ENCODE measurements around the gene MYL3.

Gene MYL3

GRCh38 chr3:46850468-46850779 is 12.8 kb downstream of the MYL3 start:
- peaks cover 10% of the 10 kb centered on the region for H3K4me1 Mint-ChIP-seq (ENCODE audit: low read depth)
- H3K36me3 Mint-ChIP-seq (ENCODE audit: low read depth): no peaks in the 10 kb centered on the region
- no peak overlapping the region for H3K27ac Mint-ChIP-seq
- intact Hi-C loops (cut with micrococcal nuclease): no loop called here
- H3K27me3 Mint-ChIP-seq: peaks cover 26% of the 10 kb centered on the region
- no peaks in the 10 kb centered on the region for H3K9me3 Mint-ChIP-seq
- H3K4me3 Mint-ChIP-seq: no peak overlapping the region

DNA sequence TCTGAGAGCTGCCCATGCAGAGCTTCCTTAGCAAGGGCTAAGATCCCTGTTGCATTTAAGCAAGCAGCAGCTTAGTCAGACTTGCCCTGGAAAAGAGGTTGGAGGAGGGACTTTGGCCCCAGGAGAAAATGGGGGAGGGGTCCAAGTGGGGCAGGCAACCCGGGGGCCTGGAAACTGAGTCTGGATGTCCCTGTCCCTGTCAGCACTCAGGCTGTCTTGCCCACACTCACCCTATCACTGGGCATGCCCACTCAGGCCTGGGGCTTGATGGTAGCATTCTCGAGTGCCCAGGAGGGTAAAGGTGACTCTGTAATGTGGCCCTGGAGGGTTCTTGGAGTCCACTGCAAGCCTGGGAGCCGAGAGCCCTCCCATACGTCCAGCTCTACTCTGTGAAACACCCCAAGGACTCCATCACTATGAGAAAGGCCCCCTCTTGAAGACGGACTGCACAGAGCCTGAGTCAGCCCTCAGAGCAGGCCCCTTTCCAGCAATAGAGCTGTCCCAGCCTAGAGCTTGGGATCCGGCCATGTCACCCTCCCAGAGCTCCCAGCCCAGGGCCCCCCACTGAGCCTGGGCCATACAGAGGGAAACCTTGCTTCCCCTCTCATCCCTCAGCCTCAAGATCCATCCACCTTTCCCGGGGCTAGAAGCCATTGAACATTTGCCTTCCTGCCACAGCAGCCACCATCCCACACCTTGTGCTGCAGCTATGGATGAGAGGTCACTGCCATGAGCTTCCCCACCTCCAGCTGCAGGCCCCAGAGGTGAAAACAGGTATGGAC is 13.4 kb downstream of the MYL3 start:
- H3K27me3 Mint-ChIP-seq: peaks cover 32% of the 10 kb centered on the region
- intact Hi-C loops (cut with micrococcal nuclease): no loop called here
- no peaks in the 10 kb centered on the region for H3K9me3 Mint-ChIP-seq
- H3K27ac Mint-ChIP-seq: no peak overlapping the region
- peaks cover 16% of the 10 kb centered on the region for H3K4me1 Mint-ChIP-seq (ENCODE audit: low read depth)
- no peaks in the 10 kb centered on the region for H3K36me3 Mint-ChIP-seq (ENCODE audit: low read depth)
- no peak overlapping the region for H3K4me3 Mint-ChIP-seq

DNA sequence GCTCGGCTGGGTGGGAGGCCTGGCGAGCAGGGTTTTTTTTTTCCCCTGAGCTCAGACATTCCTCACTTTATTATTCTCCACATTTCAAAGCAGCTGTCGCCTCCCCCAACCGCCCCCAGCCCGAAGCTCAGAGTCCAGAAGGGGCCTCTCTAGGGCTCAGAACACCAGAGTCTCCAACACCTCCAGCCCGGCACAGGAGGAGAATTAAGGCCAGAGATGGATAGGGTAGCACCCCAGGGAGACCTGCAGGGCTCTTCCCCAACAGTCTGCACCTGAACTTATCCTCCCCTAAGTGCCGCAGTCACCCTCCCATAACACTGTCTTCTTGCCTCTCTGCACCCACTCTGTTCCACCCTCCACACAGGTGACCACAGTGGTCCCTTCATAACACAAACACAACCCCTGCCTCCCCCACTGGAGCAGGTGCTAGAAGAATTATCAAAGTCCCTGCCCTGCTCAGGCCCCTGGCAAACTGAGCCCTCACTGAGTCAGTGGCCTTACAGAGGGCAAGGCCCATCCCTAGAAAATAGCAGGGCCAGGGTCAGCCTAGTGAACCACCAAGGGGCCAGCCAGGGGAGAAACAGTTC is 14.1 kb downstream of the MYL3 start:
- Mint-ChIP-seq H3K27ac (no peak overlapping the region), H3K4me1 (ENCODE audit: low read depth) (peaks cover 16% of the 10 kb centered on the region), H3K9me3 (no peaks in the 10 kb centered on the region), H3K36me3 (ENCODE audit: low read depth) (no peaks in the 10 kb centered on the region), H3K27me3 (peaks cover 35% of the 10 kb centered on the region), H3K4me3 (no peak overlapping the region)
- intact Hi-C loops (cut with micrococcal nuclease): no loop called here

DNA sequence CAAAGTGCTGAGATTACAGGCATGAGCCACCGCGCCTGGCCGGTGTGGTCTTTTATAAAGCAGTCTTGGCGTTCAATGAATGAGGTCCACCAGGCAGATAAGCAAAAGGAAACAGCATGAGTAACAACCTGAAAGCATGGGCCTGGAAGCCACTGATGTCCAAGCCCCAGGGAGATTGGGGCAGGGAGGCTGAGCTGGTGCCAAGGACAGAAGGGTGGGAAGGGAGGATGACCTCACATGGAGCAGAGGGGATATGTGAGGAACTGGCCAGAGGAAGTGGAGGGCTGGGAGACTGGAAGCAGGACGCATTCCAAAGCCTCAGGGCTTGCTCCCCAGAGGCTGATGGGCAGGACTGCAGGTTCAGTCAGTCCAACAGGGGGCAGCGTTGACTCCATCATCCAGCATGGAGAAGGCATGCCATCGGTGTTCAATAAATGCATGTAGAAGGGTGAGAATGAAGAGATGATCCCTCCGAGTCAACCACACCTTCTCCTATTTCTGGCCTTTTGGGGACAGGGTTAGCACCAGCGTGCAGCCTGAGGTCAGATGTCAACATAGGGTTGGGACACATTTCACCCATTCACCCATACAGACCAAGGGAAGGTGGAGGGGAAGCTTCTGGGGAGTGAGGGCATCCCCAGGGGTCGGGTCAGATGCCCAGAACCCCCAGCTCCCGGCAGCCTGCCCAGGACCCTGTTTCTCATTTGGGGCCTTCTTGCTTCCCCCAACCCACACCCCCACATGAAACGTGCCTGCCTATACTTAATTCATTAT is 14.8 kb downstream of the MYL3 start:
- no peaks in the 10 kb centered on the region for H3K9me3 Mint-ChIP-seq
- no peak overlapping the region for H3K27ac Mint-ChIP-seq
- no peaks in the 10 kb centered on the region for H3K36me3 Mint-ChIP-seq (ENCODE audit: low read depth)
- H3K27me3 Mint-ChIP-seq: peaks cover 39% of the 10 kb centered on the region
- no peak overlapping the region for H3K4me3 Mint-ChIP-seq
- H3K4me1 Mint-ChIP-seq (ENCODE audit: low read depth): peaks cover 16% of the 10 kb centered on the region
- intact Hi-C loops (cut with micrococcal nuclease): no loop called here

DNA sequence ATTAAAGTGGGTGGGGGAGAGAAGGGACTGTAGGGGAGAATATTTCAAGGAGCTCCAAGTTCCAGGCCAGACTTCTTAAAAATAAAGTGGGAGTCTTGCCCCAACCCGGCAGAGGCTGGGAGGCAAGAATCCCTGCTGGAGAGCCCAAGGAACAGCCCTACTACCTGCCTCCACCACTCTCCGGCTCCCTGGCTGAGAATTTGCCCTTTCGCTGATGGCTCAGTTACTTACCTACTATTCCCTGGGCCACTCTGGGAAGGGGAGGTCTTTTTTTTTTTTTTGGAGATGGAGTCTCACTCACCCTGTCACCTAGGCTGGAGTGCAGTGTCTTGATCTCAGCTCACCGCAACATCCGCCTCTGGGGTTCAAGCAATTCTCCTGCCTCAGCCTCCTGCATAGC is 15.5 kb downstream of the MYL3 start:
- Mint-ChIP-seq H3K27me3 (peaks cover 41% of the 10 kb centered on the region), H3K36me3 (ENCODE audit: low read depth) (no peaks in the 10 kb centered on the region), H3K4me3 (no peak overlapping the region), H3K27ac (no peak overlapping the region), H3K4me1 (ENCODE audit: low read depth) (peaks cover 16% of the 10 kb centered on the region), H3K9me3 (no peaks in the 10 kb centered on the region)
- intact Hi-C loops (cut with micrococcal nuclease): no loop called here

DNA sequence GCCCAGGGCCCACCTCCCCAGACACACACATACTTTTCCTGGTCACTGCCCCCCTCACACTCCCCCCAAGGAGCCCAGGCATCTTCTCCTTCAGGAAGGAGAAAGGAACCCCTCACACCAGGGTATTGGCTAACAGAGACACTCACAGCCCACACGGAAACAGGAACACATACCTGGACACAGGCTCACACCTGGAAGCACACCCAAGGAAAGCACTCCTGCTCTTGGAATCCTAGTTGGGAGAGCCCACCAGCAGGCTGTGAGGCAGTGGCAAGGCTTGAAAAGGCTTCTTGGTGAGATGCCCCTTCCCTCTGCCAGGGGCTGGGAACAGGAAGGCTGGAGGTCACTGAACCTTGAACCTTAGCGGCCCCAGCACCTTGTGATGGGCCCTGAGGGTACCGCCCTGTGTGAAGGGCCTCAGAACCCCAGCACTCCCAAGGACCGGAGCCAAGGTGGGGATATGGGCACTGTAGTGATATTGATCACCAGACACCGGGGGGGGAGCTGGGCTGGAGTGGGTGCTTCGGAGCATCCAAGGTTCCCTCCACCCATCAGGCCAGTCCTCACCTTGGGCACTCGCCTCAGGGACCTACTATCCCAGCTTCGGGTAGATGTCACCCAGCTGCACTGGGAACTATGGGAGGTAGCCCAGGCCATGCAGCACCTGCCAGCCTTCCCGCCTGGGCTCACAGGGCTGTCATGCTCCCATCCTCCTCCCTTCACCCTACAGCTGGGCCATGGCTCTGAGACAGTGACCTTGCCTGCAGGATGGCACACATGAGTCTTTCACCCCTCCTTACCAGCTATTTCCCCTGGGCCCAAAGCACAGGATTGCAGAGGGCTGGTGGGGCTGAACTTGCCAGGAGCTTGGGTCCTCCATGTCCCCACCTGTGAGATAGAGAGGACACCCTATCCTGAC is 16.4 kb downstream of the MYL3 start:
- Mint-ChIP-seq H3K27me3 (peaks cover 42% of the 10 kb centered on the region), H3K9me3 (peaks cover 2% of the 10 kb centered on the region), H3K4me1 (ENCODE audit: low read depth) (peaks cover 16% of the 10 kb centered on the region), H3K27ac (no peak overlapping the region), H3K36me3 (ENCODE audit: low read depth) (no peaks in the 10 kb centered on the region), H3K4me3 (no peak overlapping the region)
- intact Hi-C loops (cut with micrococcal nuclease): no loop called here

GRCh38 chr3:46845860-46846623 is 17.2 kb downstream of the MYL3 start:
- H3K27ac Mint-ChIP-seq: peak overlapping the region; percentile 66

DNA sequence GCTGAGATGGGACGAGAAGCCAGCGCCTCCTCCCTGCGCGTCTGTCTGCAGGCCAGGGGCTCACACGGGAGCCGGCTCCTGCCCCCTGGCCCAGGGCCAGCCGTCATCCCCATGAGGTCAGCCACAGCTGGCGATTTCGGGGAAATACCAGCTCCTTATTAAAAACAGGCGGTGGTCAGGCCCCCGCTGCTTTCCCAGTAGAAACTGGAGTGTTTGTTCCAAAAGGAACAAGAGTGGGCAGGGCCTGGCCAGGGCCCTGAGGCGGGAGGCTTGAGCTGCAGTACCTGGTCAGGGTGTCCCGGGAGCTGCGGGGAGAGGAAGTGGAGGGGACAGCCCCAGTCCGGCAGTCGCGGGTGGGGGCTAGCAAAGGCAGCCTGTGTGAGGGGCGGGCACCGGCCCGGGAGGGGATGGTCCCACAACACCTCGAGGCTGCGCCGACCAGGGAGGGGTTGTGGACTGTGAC is 17.8 kb downstream of the MYL3 start:
- H3K27ac Mint-ChIP-seq: peak overlapping the region; percentile 66
- H3K9me3 Mint-ChIP-seq: peaks cover 17% of the 10 kb centered on the region
- peaks cover 16% of the 10 kb centered on the region for H3K4me1 Mint-ChIP-seq (ENCODE audit: low read depth)
- intact Hi-C loops (cut with micrococcal nuclease): no loop called here
- H3K27me3 Mint-ChIP-seq: peaks cover 46% of the 10 kb centered on the region
- H3K36me3 Mint-ChIP-seq (ENCODE audit: low read depth): no peaks in the 10 kb centered on the region
- peak overlapping the region; percentile 77 for H3K4me3 Mint-ChIP-seq

More at GRCh38 chr3:46845860-46846623, 17.2 kb downstream of the MYL3 start:
- H3K4me1 Mint-ChIP-seq (ENCODE audit: low read depth): peaks cover 16% of the 10 kb centered on the region
- peaks cover 10% of the 10 kb centered on the region for H3K9me3 Mint-ChIP-seq
- H3K27me3 Mint-ChIP-seq: peaks cover 46% of the 10 kb centered on the region
- H3K4me3 Mint-ChIP-seq: peak overlapping the region; percentile 77
- no peaks in the 10 kb centered on the region for H3K36me3 Mint-ChIP-seq (ENCODE audit: low read depth)
- intact Hi-C loops (cut with micrococcal nuclease): no loop called here

GRCh38 chr3:46844881-46845312 is 18.3 kb downstream of the MYL3 start:
- peaks cover 22% of the 10 kb centered on the region for H3K9me3 Mint-ChIP-seq
- peaks cover 46% of the 10 kb centered on the region for H3K27me3 Mint-ChIP-seq
- peaks cover 16% of the 10 kb centered on the region for H3K4me1 Mint-ChIP-seq (ENCODE audit: low read depth)
- H3K27ac Mint-ChIP-seq: no peak overlapping the region
- H3K36me3 Mint-ChIP-seq (ENCODE audit: low read depth): no peaks in the 10 kb centered on the region
- intact Hi-C loops (cut with micrococcal nuclease): no loop called here
- H3K4me3 Mint-ChIP-seq: peak overlapping the region; percentile 77

- Mint-ChIP-seq H3K9me3 (peaks cover 25% of the 10 kb centered on the region), H3K36me3 (ENCODE audit: low read depth) (no peaks in the 10 kb centered on the region), H3K4me1 (ENCODE audit: low read depth) (peaks cover 16% of the 10 kb centered on the region), H3K27me3 (peaks cover 46% of the 10 kb centered on the region), H3K27ac (no peak overlapping the region), H3K4me3 (no peak overlapping the region)
- intact Hi-C loops (cut with micrococcal nuclease): no loop called here
These were observed 18.8 kb downstream of the MYL3 start for GRCh38 chr3:46844397-46844796.

- Mint-ChIP-seq H3K27ac (no peak overlapping the region), H3K9me3 (peaks cover 34% of the 10 kb centered on the region), H3K27me3 (peaks cover 46% of the 10 kb centered on the region), H3K36me3 (ENCODE audit: low read depth) (no peaks in the 10 kb centered on the region), H3K4me3 (no peak overlapping the region), H3K4me1 (ENCODE audit: low read depth) (peaks cover 16% of the 10 kb centered on the region)
- intact Hi-C loops (cut with micrococcal nuclease): no loop called here
These were observed 19.7 kb downstream of the MYL3 start for GRCh38 chr3:46843508-46843907.

DNA sequence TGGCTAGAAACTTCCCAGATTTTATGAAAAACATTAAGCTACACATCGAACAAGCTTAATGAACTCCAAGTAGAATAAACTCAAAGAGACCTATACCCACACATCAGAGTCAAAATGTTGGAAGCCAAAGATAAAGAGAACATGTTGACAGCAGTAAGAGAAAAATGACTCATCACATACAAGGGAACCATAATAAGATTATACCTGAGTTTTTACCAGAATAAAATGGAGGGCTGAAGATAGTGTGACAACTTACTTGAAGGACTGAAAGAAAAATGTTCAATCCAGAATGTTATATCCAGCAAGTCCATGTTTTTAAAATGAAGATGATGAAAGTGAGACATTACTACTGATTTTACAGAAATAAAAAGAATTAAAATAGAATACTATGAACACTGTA is 22.8 kb downstream of the MYL3 start:
- Mint-ChIP-seq H3K27me3 (peaks cover 26% of the 10 kb centered on the region), H3K4me3 (no peak overlapping the region), H3K36me3 (ENCODE audit: low read depth) (no peaks in the 10 kb centered on the region), H3K9me3 (peaks cover 47% of the 10 kb centered on the region), H3K27ac (no peak overlapping the region), H3K4me1 (ENCODE audit: low read depth) (peaks cover 6% of the 10 kb centered on the region)
- intact Hi-C loops (cut with micrococcal nuclease): no loop called here

- peaks cover 10% of the 10 kb centered on the region for H3K27me3 Mint-ChIP-seq
- no peaks in the 10 kb centered on the region for H3K36me3 Mint-ChIP-seq (ENCODE audit: low read depth)
- H3K4me3 Mint-ChIP-seq: no peak overlapping the region
- H3K9me3 Mint-ChIP-seq: peaks cover 47% of the 10 kb centered on the region
- H3K4me1 Mint-ChIP-seq (ENCODE audit: low read depth): no peaks in the 10 kb centered on the region
- intact Hi-C loops (cut with micrococcal nuclease): no loop called here
- H3K27ac Mint-ChIP-seq: no peak overlapping the region
These were observed 24.9 kb downstream of the MYL3 start for GRCh38 chr3:46838301-46838700.

Data from dendritic cell treated with granulocyte-macrophage colony-stimulating factor and Interleukin-4, amounts not matched to agents 40 ng/mL and 50 ng/mL, for 4 days (primary cell).